ENCODE measurements around the gene TAF3. TPM values are rescaled to one million over a fixed set of nuclear protein-coding genes. Genes with fewer than 3 reads are reported as not detected.

TAF3 gene
- polyA plus RNA-seq, 1 donor (not counting 4 experiments of a cell fraction or from before 2014, with no cell fraction given), result 2.0 TPM

GRCh38 chr10:7928536-7928935 is 110.2 kb downstream of the TAF3 start:
- H3K27ac ChIP-seq (ENCODE audit: control insufficient read depth, insufficient read depth, low read length), result no peak overlapping the region
- H3K4me2 ChIP-seq (ENCODE audit: control insufficient read depth, extremely low read depth, insufficient read depth, low read depth, low read length), result no peak overlapping the region
- H3K9me3 ChIP-seq (ENCODE audit: control insufficient read depth, low read depth, low read length), result no peaks in the 10 kb centered on the region
- H3K9me1 ChIP-seq (ENCODE audit: control insufficient read depth, extremely low read depth, insufficient read depth, low read length), result no peaks in the 10 kb centered on the region
- H2AFZ ChIP-seq (ENCODE audit: control insufficient read depth, low read length), result no peak overlapping the region
- no peak overlapping the region for H3K4me3 ChIP-seq (ENCODE audit: control insufficient read depth in 2 of 3, extremely low read depth in 1 of 3, insufficient read depth in 2 of 3, low read depth in 1 of 3, low read length in 3 of 3)
- dilution Hi-C loops (cut with MboI; ENCODE audit: extremely low pct_ligation_motif_present, low sequenced_read_pairs), result no loop called here
- DNase-seq (ENCODE audit: low read depth, low spot score) (no peak), FAIRE-seq (no peak)
- no peaks in the 10 kb centered on the region for H3K4me1 ChIP-seq (ENCODE audit: control insufficient read depth, extremely low read depth, insufficient read depth, low read length)
- no peak for TF ChIP-seq CTCF (optimal IDR thresholded peaks at IDR 0.05 in 1 of 3, IDR thresholded peaks at IDR 0.05 in 1 of 3, conservative IDR thresholded peaks at IDR 0.05 in 1 of 3; ENCODE audit: extremely low read depth in 1 of 3, insufficient read depth in 2 of 3, low read length in 3 of 3)
- TF ChIP-seq EZH2 (IDR thresholded peaks at IDR 0.05; ENCODE audit: low read length), result no peak
- no peaks in the 10 kb centered on the region for H4K20me1 ChIP-seq (ENCODE audit: control insufficient read depth, extremely low read depth, insufficient read depth, low read length)
- no peaks in the 10 kb centered on the region for H3K79me2 ChIP-seq (ENCODE audit: control insufficient read depth, insufficient read depth, low read length)
- H3K27me3 ChIP-seq (ENCODE audit: control insufficient read depth, extremely low read depth, insufficient read depth, low read length), result no peaks in the 10 kb centered on the region
- no peaks in the 10 kb centered on the region for H3K36me3 ChIP-seq (ENCODE audit: control insufficient read depth in 2 of 2, extremely low read depth in 1 of 2, insufficient read depth in 2 of 2, low read length in 2 of 2)
- no peak overlapping the region for H3K9ac ChIP-seq (ENCODE audit: control insufficient read depth, extremely low read depth, insufficient read depth, low read length)

- Histone ChIP-seq H3K9me3 (ENCODE audit: control insufficient read depth, low read depth, low read length) (no peaks in the 10 kb centered on the region), H3K27ac (ENCODE audit: control insufficient read depth, insufficient read depth, low read length) (no peak overlapping the region), H4K20me1 (ENCODE audit: control insufficient read depth, extremely low read depth, insufficient read depth, low read length) (no peaks in the 10 kb centered on the region), H3K9me1 (ENCODE audit: control insufficient read depth, extremely low read depth, insufficient read depth, low read length) (no peaks in the 10 kb centered on the region), H3K36me3 (ENCODE audit: control insufficient read depth in 2 of 2, extremely low read depth in 1 of 2, insufficient read depth in 2 of 2, low read length in 2 of 2) (no peaks in the 10 kb centered on the region), H3K9ac (ENCODE audit: control insufficient read depth, extremely low read depth, insufficient read depth, low read length) (no peak overlapping the region), H2AFZ (ENCODE audit: control insufficient read depth, low read length) (no peak overlapping the region), H3K4me2 (ENCODE audit: control insufficient read depth, extremely low read depth, insufficient read depth, low read depth, low read length) (no peak overlapping the region), H3K27me3 (ENCODE audit: control insufficient read depth, extremely low read depth, insufficient read depth, low read length) (no peaks in the 10 kb centered on the region), H3K4me1 (ENCODE audit: control insufficient read depth, extremely low read depth, insufficient read depth, low read length) (peaks cover 6% of the 10 kb centered on the region), H3K4me3 (ENCODE audit: control insufficient read depth in 2 of 3, extremely low read depth in 1 of 3, insufficient read depth in 2 of 3, low read depth in 1 of 3, low read length in 3 of 3) (no peak overlapping the region), H3K79me2 (ENCODE audit: control insufficient read depth, insufficient read depth, low read length) (peaks cover 3% of the 10 kb centered on the region)
- TF ChIP-seq EZH2 (IDR thresholded peaks at IDR 0.05; ENCODE audit: low read length), result no peak
- no peak for TF ChIP-seq CTCF (optimal IDR thresholded peaks at IDR 0.05 in 1 of 3, IDR thresholded peaks at IDR 0.05 in 1 of 3, conservative IDR thresholded peaks at IDR 0.05 in 1 of 3; ENCODE audit: extremely low read depth in 1 of 3, insufficient read depth in 2 of 3, low read length in 3 of 3)
- DNase-seq (ENCODE audit: low read depth, low spot score), result no peak
- FAIRE-seq, result no peak
- dilution Hi-C loops (cut with MboI; ENCODE audit: extremely low pct_ligation_motif_present, low sequenced_read_pairs), result no loop called here
Observed at GRCh38 chr10:7932301-7933036, 114.2 kb downstream of the TAF3 start.

Measured in keratinocyte (primary cell).